CD4-positive, CD25-positive, alpha-beta regulatory T cell (primary cell): ENCODE data around the gene HMG20B. TPM values are rescaled to one million over a fixed set of nuclear protein-coding genes. Genes with fewer than 3 reads are reported as not detected.

Experiments used
- ATAC-seq, 2 donors: fragments of 150-1000 bp; cut with Tn5 transposase; one replicate each; pipeline ENCODE4 v1.10.0; 2021; ENCODE audit warnings: low read depth in 2 of 2, moderate number of reproducible peaks in 2 of 2, moderate library complexity in 1 of 2
- DNase-seq, 3 donors: peaks; one replicate each; pipeline versions ENCODE4 v3.0.0 to v3.0.0-alpha.2; 2012 to 2022; ENCODE audit warnings: mixed read lengths in 1 of 3
- H3K27ac ChIP-seq: one replicate; pipeline ENCODE4 v1.7.0; 2013; ENCODE audit warnings: mild to moderate bottlenecking, low read length; ENCODE audit not compliant: insufficient read depth, poor library complexity, severe bottlenecking
- H3K27me3 ChIP-seq: one replicate; pipeline ENCODE4 v1.7.0; 2013; ENCODE audit warnings: low read length; ENCODE audit not compliant: control insufficient read depth, insufficient read depth
- H3K36me3 ChIP-seq: one replicate; pipeline ENCODE4 v1.7.0; 2013; ENCODE audit warnings: mild to moderate bottlenecking, low read length, moderate library complexity; ENCODE audit not compliant: control insufficient read depth, insufficient read depth
- H3K4me1 ChIP-seq: 2 replicates; pipeline ENCODE4 v1.7.0; 2013; ENCODE audit warnings: mild to moderate bottlenecking, low read length; ENCODE audit not compliant: insufficient read depth, control insufficient read depth, poor library complexity, severe bottlenecking
- H3K4me3 ChIP-seq: one replicate; pipeline ENCODE4 v1.7.0; 2013; ENCODE audit warnings: low read depth, mild to moderate bottlenecking, low read length, moderate library complexity
- H3K9me3 ChIP-seq, 2 experiments: 1 replicate in 1 of 2; 2 replicates in 1 of 2; pipeline ENCODE4 v1.7.0; 2013; ENCODE audit warnings: low read length in 2 of 2, mild to moderate bottlenecking in 1 of 2, moderate library complexity in 1 of 2; ENCODE audit not compliant: control insufficient read depth in 2 of 2
- H3K27ac Mint-ChIP-seq, 3 donors: one replicate each; pipeline ENCODE4 v1.8.0; 2020 to 2022; ENCODE audit warnings: mild to moderate bottlenecking in 3 of 3, mixed read lengths in 3 of 3, moderate library complexity in 2 of 3
- H3K27me3 Mint-ChIP-seq: one replicate; pipeline ENCODE4 v1.8.0; 2022; ENCODE audit warnings: mild to moderate bottlenecking, mixed read lengths
- H3K36me3 Mint-ChIP-seq: one replicate; pipeline ENCODE4 v1.8.0; 2020; ENCODE audit warnings: mixed read lengths
- H3K4me1 Mint-ChIP-seq, 4 donors: one replicate each; pipeline ENCODE4 v1.8.0; 2020 to 2022; ENCODE audit warnings: mixed read lengths in 4 of 4, mild to moderate bottlenecking in 1 of 4
- H3K4me3 Mint-ChIP-seq, 4 donors: one replicate each; pipeline ENCODE4 v1.8.0; 2020 to 2022; ENCODE audit warnings: mild to moderate bottlenecking in 4 of 4, mixed read lengths in 4 of 4, moderate library complexity in 3 of 4
- H3K9me3 Mint-ChIP-seq, 7 donors: one replicate each; pipeline ENCODE4 v1.8.0; 2020 to 2022; ENCODE audit warnings: mixed read lengths in 7 of 7, mild to moderate bottlenecking in 3 of 7, moderate library complexity in 2 of 7
- polyA plus RNA-seq, 4 donors: library from polyadenylated mRNA; unstranded; fragments of 300-500 nt; fragmentation: Illumina TruSeq; gene quantifications; one replicate each; pipeline ENCODE4 v1.2.3, GENCODE V29; 2021
- total RNA-seq: library from RNA; stranded (reverse); gene quantifications from one replicate; pipeline ENCODE4 v1.2.3, GENCODE V29; 2022

Gene HMG20B
- total and polyA plus RNA-seq, 5 donors from 2014 or later, result 35.4 to 49.3 (median 42.6) TPM

DNA sequence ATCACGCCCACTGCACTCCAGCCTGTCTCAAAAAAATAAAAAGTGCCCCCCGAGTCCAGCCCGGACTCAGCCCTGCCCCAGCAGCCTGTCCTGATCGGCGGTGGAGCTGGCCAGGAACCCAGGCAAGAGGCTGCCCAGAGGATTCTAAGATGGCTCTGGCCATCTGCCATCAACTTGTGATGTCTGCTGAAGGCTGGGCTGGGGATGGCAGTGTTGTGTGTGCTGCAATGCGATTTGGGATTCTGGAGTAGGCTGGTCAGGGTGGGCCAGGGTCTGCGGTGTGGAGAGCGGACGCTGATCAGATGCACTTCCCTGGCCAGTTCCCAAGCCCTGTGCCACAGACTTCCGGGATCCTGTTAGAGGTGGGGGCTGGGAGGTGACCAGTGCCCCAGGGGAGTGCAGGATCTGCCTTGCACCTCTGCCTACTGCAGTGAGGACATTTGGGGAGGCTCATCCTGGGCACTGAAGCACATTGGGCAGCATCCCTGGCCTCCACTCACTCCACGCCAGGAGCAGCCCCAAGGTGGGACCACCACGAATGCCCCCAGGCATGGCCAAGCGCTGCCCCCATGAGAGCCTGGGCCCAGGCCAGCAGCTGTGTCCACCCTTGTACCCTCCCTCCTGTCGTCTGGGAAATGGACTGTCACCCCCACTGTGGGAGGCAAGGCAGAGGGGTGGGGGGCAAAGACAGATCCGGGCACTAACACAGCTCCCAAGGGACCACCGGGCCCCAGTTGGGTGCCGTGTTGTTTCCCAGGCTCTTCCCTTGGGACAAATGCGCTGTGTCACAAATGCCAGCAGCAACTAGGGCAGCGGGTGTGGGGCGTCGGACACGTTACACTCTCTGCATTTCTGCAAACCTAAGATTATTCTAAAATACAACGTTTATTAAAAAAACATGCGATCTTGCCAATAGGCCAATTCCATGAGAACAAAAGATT, 37.3 kb downstream of the HMG20B start:
- H3K4me1 Mint-ChIP-seq, result peaks cover 0 to 11% (median 7%) of the 10 kb centered on the region in 4 donors
- DNase-seq, result no peak
- Histone ChIP-seq H3K4me3 (no peak overlapping the region), H3K4me1 (peaks cover 22% of the 10 kb centered on the region), H3K27me3 (peaks cover 9% of the 10 kb centered on the region), H3K9me3 (no peaks in the 10 kb centered on the region), H3K36me3 (peaks cover 13% of the 10 kb centered on the region), H3K27ac (no peak overlapping the region)
- no peak overlapping the region for H3K27ac Mint-ChIP-seq
- H3K4me3 Mint-ChIP-seq, result no peak overlapping the region
- peaks cover 10% of the 10 kb centered on the region for H3K27me3 Mint-ChIP-seq
- ATAC-seq, result no peak
- peaks cover 0 to 1% (median 0%) of the 10 kb centered on the region in 7 donors for H3K9me3 Mint-ChIP-seq
- H3K36me3 Mint-ChIP-seq, result peaks cover 11% of the 10 kb centered on the region

GRCh38 chr19:3610745-3611717, 38.3 kb downstream of the HMG20B start:
- Mint-ChIP-seq H3K4me1 (peaks cover 0 to 11% (median 7%) of the 10 kb centered on the region in 4 donors), H3K9me3 (peaks cover 0 to 1% (median 0%) of the 10 kb centered on the region in 7 donors), H3K4me3 (no peak overlapping the region), H3K27ac (no peak overlapping the region), H3K27me3 (peaks cover 10% of the 10 kb centered on the region), H3K36me3 (peaks cover 11% of the 10 kb centered on the region)
- Histone ChIP-seq H3K4me3 (no peak overlapping the region), H3K9me3 (no peaks in the 10 kb centered on the region), H3K36me3 (peaks cover 13% of the 10 kb centered on the region), H3K4me1 (peaks cover 13% of the 10 kb centered on the region), H3K27me3 (no peaks in the 10 kb centered on the region), H3K27ac (no peak overlapping the region)
- DNase-seq (no peak), ATAC-seq (no peak)

DNA sequence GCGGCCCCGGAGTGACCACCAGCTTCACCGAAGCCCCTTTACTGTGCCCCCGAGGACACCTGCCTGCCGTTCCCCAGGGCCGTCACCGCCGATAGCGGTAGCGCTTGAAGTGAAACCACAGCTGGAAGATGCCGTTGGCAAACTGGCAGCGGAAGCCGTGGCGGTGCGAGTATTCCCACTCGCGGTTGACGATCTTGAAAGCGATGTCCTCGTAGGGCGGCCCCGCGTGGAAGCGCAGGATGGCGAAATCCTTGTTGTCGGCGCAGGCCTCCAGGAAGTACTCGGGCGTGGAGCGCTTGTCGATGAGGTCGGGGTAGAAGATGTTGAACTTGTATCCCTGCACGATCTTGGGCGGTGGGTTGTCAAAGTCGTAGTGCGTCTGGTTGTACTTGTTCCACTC, 39.1 kb downstream of the HMG20B start:
- DNase-seq (no peak), ATAC-seq (no peak)
- H3K4me1 ChIP-seq, result peaks cover 5% of the 10 kb centered on the region
- peaks cover 13% of the 10 kb centered on the region for H3K36me3 ChIP-seq
- peaks cover 0 to 1% (median 0%) of the 10 kb centered on the region in 7 donors for H3K9me3 Mint-ChIP-seq
- H3K27ac Mint-ChIP-seq, result no peak overlapping the region
- H3K27me3 Mint-ChIP-seq, result peaks cover 10% of the 10 kb centered on the region
- H3K36me3 Mint-ChIP-seq, result peaks cover 11% of the 10 kb centered on the region
- H3K27ac ChIP-seq, result no peak overlapping the region
- H3K9me3 ChIP-seq, result no peaks in the 10 kb centered on the region
- no peak overlapping the region for H3K4me3 Mint-ChIP-seq
- peaks cover 0 to 11% (median 7%) of the 10 kb centered on the region in 4 donors for H3K4me1 Mint-ChIP-seq
- no peaks in the 10 kb centered on the region for H3K27me3 ChIP-seq
- H3K4me3 ChIP-seq, result no peak overlapping the region

DNA sequence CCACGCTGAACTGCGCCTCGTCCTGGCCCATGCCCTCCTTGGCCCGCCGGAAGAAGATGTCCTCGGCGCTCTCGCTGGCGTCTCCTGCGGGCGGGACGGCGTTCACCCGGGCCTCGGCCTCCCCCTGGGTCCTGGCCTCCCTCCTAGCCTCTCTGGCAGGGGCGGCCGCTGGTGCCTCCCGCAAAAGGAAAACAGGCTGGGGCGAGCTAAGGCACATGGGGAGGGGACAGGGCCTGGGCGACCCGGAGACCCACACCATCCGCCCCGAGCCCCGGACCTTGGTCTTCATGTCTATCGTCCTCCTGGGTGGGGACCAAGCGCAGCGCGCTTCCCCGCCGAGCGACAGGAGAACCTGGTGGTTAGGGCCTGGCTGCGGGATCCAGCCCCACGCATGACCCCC, 39.6 kb downstream of the HMG20B start:
- H3K9me3 Mint-ChIP-seq, result peaks cover 0 to 1% (median 0%) of the 10 kb centered on the region in 7 donors
- no peaks in the 10 kb centered on the region for H3K27me3 ChIP-seq
- DNase-seq (no peak), ATAC-seq (no peak)
- no peak overlapping the region for H3K27ac ChIP-seq
- peaks cover 11% of the 10 kb centered on the region for H3K36me3 Mint-ChIP-seq
- H3K27ac Mint-ChIP-seq, result no peak overlapping the region
- no peak overlapping the region for H3K4me3 ChIP-seq
- H3K4me3 Mint-ChIP-seq, result no peak overlapping the region
- no peaks in the 10 kb centered on the region for H3K9me3 ChIP-seq
- H3K4me1 Mint-ChIP-seq, result peaks cover 0 to 8% (median 6%) of the 10 kb centered on the region in 4 donors
- H3K4me1 ChIP-seq, result no peaks in the 10 kb centered on the region
- peaks cover 13% of the 10 kb centered on the region for H3K36me3 ChIP-seq
- H3K27me3 Mint-ChIP-seq, result peaks cover 8% of the 10 kb centered on the region

- Mint-ChIP-seq H3K4me1 (peaks cover 0 to 4% (median 2%) of the 10 kb centered on the region in 4 donors), H3K27me3 (peaks cover 1% of the 10 kb centered on the region), H3K36me3 (peaks cover 11% of the 10 kb centered on the region), H3K9me3 (peaks cover 0 to under 1% (median 0%) of the 10 kb centered on the region in 7 donors), H3K4me3 (no peak overlapping the region), H3K27ac (no peak overlapping the region)
- Histone ChIP-seq H3K27me3 (no peaks in the 10 kb centered on the region), H3K9me3 (no peaks in the 10 kb centered on the region), H3K4me3 (no peak overlapping the region), H3K4me1 (no peaks in the 10 kb centered on the region), H3K36me3 (peaks cover 13% of the 10 kb centered on the region), H3K27ac (no peak overlapping the region)
- ATAC-seq, result no peak
- no peak for DNase-seq
Measured at GRCh38 chr19:3612901-3613741, 40.4 kb downstream of the HMG20B start.

DNA sequence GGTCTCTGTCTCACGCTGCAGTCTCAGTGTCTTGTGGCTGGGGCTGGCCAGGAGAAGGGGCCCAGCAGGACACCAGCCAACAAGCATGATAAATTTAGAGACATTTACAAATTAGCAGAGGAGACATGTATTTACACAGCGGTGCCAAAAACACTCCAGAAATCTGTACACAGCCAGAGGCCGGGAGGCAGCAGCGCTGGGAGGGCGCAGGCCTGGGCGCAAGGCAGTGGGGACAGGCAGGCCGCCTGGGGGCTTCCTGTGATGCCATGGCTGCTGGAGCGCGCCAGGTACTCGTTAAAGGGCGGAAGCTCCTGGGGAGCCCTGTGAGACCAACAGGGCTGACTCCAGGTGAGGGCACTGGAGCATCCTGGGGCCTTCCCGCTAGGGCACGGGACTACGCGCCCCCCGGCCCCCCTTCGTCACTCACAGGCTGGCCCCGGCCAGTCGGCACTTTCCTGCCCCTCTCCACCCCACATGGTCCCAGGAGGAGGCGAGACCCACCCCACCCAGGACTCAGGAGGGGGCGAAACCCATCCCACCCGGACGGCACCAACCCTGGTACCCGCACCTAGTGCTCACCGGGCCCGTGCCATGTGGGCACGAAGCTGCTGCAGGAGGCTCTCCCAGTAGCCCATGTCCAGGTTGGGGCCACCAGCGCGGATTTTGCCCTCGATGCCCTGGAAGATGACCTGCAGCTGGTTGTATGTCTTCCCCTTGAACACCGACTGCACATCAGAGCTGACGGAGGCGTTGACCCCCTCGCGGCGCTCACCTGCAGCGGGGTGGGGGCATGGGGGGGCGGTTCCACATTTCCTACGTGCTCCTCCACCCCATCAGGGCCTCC, 41.3 kb downstream of the HMG20B start:
- peaks cover 11% of the 10 kb centered on the region for H3K36me3 Mint-ChIP-seq
- Histone ChIP-seq H3K9me3 (no peaks in the 10 kb centered on the region), H3K36me3 (peaks cover 13% of the 10 kb centered on the region), H3K4me1 (no peaks in the 10 kb centered on the region), H3K27ac (no peak overlapping the region), H3K4me3 (no peak overlapping the region), H3K27me3 (no peaks in the 10 kb centered on the region)
- H3K27ac Mint-ChIP-seq, result no peak overlapping the region
- H3K9me3 Mint-ChIP-seq, result no peaks in the 10 kb centered on the region
- no peak for DNase-seq
- H3K4me1 Mint-ChIP-seq, result no peaks in the 10 kb centered on the region
- ATAC-seq, result no peak
- no peak overlapping the region for H3K4me3 Mint-ChIP-seq
- H3K27me3 Mint-ChIP-seq, result no peaks in the 10 kb centered on the region
